ENCODE results near the gene C11orf24. TPM values are rescaled to one million over a fixed set of nuclear protein-coding genes. Genes with fewer than 3 reads are reported as not detected.

The C11orf24 gene
- total and polyA plus RNA-seq, 2 of the 8 experiments (the other 6 are each of a cell fraction or from before 2014, with no cell fraction given): 45.4 to 51.7 TPM

- Histone ChIP-seq H4K20me1 (replicated peaks in 1 of 2; ENCODE audit: control insufficient read depth in 1 of 2, insufficient read depth in 2 of 2, low read length in 2 of 2) (peaks cover 10 to 14% of the 10 kb centered on the region in 2 experiments), H3K9ac (replicated peaks in 1 of 4; ENCODE audit: extremely low read depth in 1 of 4, low read depth in 3 of 4, low read length in 3 of 4) (no peak overlapping the region; a peak in 1 of 7 replicates), H2BK20ac (ENCODE audit: low read length) (no peak overlapping the region), H3K23ac (ENCODE audit: insufficient read length) (no peak overlapping the region), H3K79me2 (ENCODE audit: control insufficient read depth in 1 of 2, insufficient read depth in 2 of 2, low read length in 2 of 2) (peaks cover 31 to 58% of the 10 kb centered on the region in 2 experiments), H3K4ac (replicated peaks; ENCODE audit: insufficient read length, low read depth, low read length) (no peak overlapping the region), H2BK12ac (ENCODE audit: low read depth, low read length) (no peak overlapping the region), H3K4me2 (ENCODE audit: insufficient read depth in 1 of 2, low read depth in 2 of 2, low read length in 2 of 2) (peak overlapping the region; percentile 81 to 87), H3K4me3 (ENCODE audit: extremely low read depth in 1 of 4, insufficient read depth in 2 of 4, low read depth in 3 of 4, low read length in 4 of 4) (peak overlapping the region; percentile 33 to 99 (median 90); a peak in 6 of 8 replicates), H3K56ac (replicated peaks; ENCODE audit: insufficient read length, low read depth, low read length) (no peak overlapping the region), H3K4me1 (replicated peaks in 1 of 4; ENCODE audit: control insufficient read depth in 3 of 4, insufficient read depth in 4 of 4, low read length in 3 of 4) (peaks cover 4 to 20% (median 10%) of the 10 kb centered on the region in 4 experiments), H3K27me3 (replicated peaks in 1 of 4; ENCODE audit: control insufficient read depth in 3 of 4, extremely low read depth in 1 of 4, insufficient read depth in 3 of 4, low read length in 3 of 4) (peaks cover 0 to 2% (median 0%) of the 10 kb centered on the region in 4 experiments; a peak in 2 of 7 replicates), H3K18ac (ENCODE audit: extremely low read depth, low read length) (no peak overlapping the region), H2BK120ac (replicated peaks; ENCODE audit: low read depth, low read length) (no peak overlapping the region), H3K36me3 (ENCODE audit: control insufficient read depth in 2 of 4, insufficient read depth in 4 of 4, low read length in 3 of 4) (no peaks in the 10 kb centered on the region), H3K14ac (ENCODE audit: insufficient read length) (no peak overlapping the region), H4K91ac (replicated peaks; ENCODE audit: insufficient read length, low read length) (no peak overlapping the region), H2AK5ac (ENCODE audit: low read depth, low read length) (no peak overlapping the region), H2BK5ac (ENCODE audit: low read depth, low read length) (no peak overlapping the region), H3K27ac (ENCODE audit: low read depth, low read length) (no peak overlapping the region; the same call in 1 of the 2 replicates), H2AFZ (ENCODE audit: low read length) (no peak overlapping the region), H2BK15ac (ENCODE audit: low read length) (no peak overlapping the region), H3K9me3 (ENCODE audit: insufficient read depth in 2 of 2, low read depth in 1 of 2, low read length in 1 of 2) (no peaks in the 10 kb centered on the region), H3K79me1 (ENCODE audit: low read depth, low read length) (peaks cover 6% of the 10 kb centered on the region; the same call in 1 of the 2 replicates), H4K5ac (ENCODE audit: insufficient read length, low read depth, low read length) (no peak overlapping the region), H3K23me2 (ENCODE audit: low read depth, low read length) (peaks cover 10% of the 10 kb centered on the region; the same call in 1 of the 2 replicates), H4K8ac (ENCODE audit: extremely low read depth, insufficient read depth, low read length) (peak overlapping the region; percentile 62; the same call in 1 of the 2 replicates)
- DNase-seq (ENCODE audit: low read depth in 1 of 2, low spot score in 2 of 2): no peak
- POLR2A ChIA-PET (ENCODE audit: partially characterized antibody): interaction anchor here (0.8 to 2.2 kb wide), 4 partner anchors 9 to 160 kb away, joined by 3 to 6 read pairs (median 4); no protein-coding TSS in a partner anchor
- CTCF ChIA-PET (ENCODE audit: partially characterized antibody): interaction anchor here (0.9 to 9.9 kb wide), 7 partner anchors 9 to 201 kb away, joined by 3 to 138 read pairs (median 4); partner anchors contain the start of gene ALDH3B1
- FAIRE-seq: no peak
- 76% methylated on average over 14 of the region's 14 CpGs; no CpG with 5 or more reads in 1 of the 2 experiments for whole genome bisulfite sequencing, 2 experiments (ENCODE audit: extremely low coverage in 1 of 2, insufficient coverage in 1 of 2, insufficient read length in 1 of 2, insufficient replicate concordance in 2 of 2, low coverage in 1 of 2, low lambda C conversion rate in 2 of 2, missing lambda C conversion rate in 1 of 2)
- TF ChIP-seq SIN3A (conservative IDR thresholded peaks at IDR 0.05 in 1 of 2, IDR thresholded peaks at IDR 0.05 in 1 of 2; ENCODE audit: low read depth in 1 of 2, low read length in 2 of 2): no peak
- no peak for TF ChIP-seq POU5F1 (IDR thresholded peaks at IDR 0.05; ENCODE audit: low read depth, low read length)
- no peak for TF ChIP-seq NRF1 (IDR thresholded peaks at IDR 0.05; ENCODE audit: low read depth, low read length)
- no peak for TF ChIP-seq ASH2L (IDR thresholded peaks at IDR 0.05; ENCODE audit: low read length)
Observed at GRCh38 chr11:68211546-68211945, 60.2 kb downstream of the C11orf24 start.
